DMS79 (cell line): ENCODE data around the gene OSTC.
A peak's percentile ranks its signal among the peaks of the same experiment; 100 is the strongest.

ENCODE experiments used
- DNase-seq: peaks from one replicate; lab custom pipeline; 2025; lab: John Stamatoyannopoulos, UW

OSTC gene

GRCh38 chr4:108650212-108651013, at the start of gene OSTC:
Gene OSTC (plus strand): TSS chr4:108650599. CDS start chr4:108650656, 57 bp downstream.
- DNase-seq: peak; percentile 74

- no peak for DNase-seq
Observed at GRCh38 chr4:108601106-108601505, 49.3 kb upstream of the OSTC start.

DNA sequence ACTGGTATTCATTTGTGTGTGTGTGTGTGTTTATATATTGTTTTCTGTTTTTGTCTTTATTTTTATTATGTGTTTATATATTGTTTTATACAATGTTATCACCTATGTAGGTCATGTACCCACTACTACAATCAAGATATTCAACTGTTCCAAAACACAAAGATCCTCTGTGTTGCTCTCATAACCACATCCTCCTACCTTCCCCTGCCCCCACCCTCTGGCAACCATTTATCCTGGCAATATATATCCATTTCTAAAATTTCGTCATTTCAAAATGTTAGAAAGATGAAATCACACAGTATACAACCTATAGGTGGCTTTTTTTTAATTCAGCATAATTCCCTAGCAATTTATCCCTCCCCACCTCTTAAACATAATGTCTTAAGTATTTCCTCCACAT, 48.9 kb upstream of the OSTC start:
- no peak for DNase-seq

- DNase-seq: no peak
Observed at GRCh38 chr4:108602163-108602562, 48.2 kb upstream of the OSTC start.

DNA sequence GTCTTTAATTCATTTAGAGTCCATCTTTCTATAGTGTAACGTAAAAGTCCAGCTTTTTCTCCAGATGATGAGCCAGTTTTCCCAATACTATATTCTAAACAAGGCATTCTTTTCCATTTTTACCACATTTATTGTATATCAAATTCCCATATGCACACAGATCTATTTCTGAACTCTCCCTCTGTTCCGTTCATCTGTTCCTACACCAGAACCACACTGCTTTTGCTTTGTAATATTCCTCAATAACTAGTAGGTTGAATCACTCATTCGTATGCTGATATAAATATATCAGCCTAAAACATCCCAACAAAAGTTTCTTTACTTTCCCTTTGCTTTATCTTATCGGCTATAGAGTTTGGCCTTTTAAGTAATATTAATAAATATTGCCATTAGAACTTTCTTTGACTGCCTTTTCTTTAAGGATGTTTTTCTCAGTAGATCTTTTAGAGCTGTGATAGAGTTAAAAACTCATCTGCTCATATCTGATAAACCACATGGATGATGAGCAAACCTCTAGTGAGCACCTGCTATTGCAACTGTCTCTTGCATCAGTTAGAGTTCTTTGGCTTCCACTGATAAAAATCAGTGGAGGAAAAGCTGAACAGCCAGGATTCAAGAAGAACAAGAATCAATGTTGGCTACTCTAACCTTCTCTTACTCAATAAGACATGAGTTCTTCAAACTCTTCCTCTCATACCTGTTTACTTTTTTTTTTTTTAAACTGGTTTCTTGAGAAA, 43.2 kb upstream of the OSTC start:
- no peak for DNase-seq

DNA sequence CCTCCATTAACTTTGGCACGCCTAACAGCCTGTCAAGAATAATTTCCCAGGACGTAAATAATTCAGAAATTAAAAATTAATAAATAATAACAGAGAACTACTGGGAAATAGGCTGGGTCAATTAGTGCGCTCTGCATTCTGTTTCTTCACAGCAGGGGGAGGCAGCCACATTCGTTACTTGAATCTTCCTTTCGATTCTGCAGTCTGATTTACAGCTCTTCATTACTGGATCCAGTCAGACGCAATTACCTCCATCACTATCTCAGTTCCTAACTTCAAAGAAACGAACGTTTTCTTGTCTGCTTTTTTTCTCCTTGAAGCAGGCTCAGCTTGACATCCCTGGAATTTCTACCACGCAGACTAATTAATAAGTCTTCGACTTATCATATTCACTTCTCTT, 39.0 kb upstream of the OSTC start:
- DNase-seq: no peak

- no peak for DNase-seq
Observed at GRCh38 chr4:108612365-108612764, 38.0 kb upstream of the OSTC start.

- DNase-seq: no peak
Observed at GRCh38 chr4:108619372-108620100, 30.9 kb upstream of the OSTC start.

GRCh38 chr4:108620101-108620932, 30.1 kb upstream of the OSTC start, which contains the start of gene RPL34:
Gene RPL34 (plus strand): TSS chr4:108620576. CDS start chr4:108621960, 1,384 bp downstream.
- peak; percentile 82 for DNase-seq

DNA sequence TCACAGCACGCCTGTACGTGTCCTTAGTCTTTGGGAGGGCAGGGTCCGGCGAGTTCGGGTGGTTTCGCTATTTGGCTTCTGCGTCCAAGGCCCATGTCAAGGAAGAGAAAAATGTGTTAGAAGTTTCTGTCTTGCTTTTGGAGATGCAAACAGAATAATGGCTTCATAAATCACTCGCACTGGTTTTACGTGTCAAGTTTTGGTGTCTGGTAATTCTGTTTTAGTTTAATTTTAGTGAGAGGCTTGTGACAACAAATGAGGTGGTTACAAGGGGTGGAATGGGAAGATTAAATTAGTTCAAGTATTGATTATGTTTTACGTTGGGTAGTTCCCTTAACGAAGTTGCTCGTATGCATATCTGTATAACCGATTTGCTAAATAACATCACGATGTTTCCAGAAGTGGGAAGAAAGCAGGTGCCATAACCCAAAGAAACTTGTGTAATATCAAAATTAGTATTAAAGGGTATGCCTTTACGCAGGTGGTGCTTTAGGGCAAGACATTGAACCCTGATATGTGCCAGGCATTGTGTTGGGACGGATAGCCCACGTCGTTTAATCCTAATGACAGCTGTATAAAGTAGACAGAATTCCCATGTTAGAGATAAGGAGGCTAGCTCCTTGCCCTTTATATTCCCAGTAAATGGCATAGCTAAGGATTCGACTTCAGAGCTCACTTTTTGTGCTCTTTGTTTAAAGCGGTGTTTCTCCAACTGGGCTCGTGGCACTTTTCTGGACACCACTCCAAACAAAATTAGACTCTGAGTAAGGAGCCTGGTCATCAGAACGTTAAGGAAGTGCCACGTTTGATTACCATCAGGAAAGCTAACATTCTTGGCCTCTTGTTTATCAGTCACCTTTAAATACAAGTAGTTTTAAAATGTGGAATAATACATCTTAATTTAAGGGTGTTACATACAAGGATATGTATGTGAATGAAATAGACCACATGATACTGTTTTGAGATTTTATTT, 29.2 kb upstream of the OSTC start:
- no peak for DNase-seq

DNA sequence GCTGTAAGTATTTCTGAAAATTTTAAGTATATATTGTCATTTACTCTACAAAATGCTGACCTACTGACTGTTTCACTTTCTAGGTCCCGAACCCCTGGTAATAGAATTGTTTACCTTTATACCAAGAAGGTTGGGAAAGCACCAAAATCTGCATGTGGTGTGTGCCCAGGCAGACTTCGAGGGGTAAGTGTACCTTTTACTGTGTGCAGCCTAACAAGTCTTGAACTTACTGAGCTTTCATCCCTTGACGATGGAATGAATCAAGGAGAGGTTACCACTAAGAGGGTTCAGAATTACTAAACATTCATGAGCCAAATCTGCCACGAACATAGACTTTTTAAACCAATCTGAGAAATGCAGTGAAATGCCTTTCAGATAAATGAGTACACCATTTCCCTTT, 28.4 kb upstream of the OSTC start:
- no peak for DNase-seq

- no peak for DNase-seq
Observed at GRCh38 chr4:108622828-108623227, 27.6 kb upstream of the OSTC start.

GRCh38 chr4:108624263-108625056, 25.9 kb upstream of the OSTC start:
- no peak for DNase-seq

DNA sequence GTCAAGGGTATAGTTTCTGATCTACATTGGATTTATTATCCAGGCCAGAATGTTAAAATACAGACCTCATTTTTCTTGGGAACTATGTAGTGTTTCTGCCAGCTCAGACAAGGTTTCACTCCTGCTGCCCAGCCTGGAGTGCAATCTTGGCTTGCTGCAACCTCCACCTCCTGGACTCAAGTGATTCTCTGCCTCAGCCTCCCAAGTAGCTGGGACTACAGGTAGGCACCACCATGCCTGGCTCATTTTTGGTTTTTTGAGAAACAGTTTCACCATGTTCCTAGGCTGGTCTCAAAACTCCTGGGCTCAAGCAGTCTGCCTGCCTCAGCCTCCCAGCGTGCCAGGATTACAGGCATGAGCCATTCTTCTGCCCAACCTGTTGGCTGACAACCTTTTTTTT, 24.3 kb upstream of the OSTC start:
- DNase-seq: no peak

- DNase-seq: no peak
Observed at GRCh38 chr4:108628411-108628810, 22.0 kb upstream of the OSTC start.

DNA sequence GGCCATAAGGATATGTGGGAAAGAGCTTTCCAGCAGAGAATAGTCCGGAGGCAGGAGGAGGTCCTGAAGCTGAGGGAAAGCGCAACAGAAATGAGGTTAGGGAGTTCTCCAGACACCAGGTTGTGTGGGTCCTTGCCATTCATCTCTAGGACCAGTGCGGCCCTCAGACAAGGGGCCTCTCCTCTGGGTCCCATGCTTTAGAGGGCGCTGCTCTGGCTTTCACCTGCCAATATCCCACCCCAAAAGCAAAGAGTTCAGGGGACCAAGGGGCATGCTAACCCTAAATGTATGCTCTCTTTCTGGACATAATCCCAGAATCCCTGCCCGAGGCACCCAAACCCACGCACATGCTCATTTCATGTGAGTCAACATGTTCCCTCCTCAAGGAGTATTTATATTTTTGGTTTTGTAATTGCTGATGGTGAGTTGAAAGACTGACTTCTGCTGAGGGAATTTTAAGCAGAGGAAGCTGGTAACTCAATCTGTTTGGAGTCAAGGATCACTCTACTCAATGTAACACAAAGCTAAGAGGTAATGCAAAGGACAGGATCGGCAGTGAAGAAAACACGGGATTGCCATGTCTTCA, 15.2 kb upstream of the OSTC start:
- no peak for DNase-seq

DNA sequence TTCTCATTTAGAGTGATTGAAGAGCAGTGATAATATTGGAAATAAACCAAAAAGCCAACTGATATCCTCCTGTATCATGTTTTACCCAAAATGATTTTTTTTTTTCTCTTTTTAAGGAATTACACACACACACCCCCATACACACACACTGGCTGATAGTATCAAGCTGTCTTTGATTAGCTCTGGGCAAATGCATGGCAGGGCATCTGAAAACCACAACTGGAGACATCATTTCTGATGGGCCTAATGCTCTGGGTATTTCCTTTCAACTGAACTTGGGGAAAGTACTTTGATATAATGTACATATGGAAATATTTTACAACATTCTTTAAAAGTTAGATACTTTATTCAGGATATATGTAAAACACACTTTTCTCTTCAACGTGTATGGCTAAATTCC, 14.2 kb upstream of the OSTC start:
- no peak for DNase-seq

DNA sequence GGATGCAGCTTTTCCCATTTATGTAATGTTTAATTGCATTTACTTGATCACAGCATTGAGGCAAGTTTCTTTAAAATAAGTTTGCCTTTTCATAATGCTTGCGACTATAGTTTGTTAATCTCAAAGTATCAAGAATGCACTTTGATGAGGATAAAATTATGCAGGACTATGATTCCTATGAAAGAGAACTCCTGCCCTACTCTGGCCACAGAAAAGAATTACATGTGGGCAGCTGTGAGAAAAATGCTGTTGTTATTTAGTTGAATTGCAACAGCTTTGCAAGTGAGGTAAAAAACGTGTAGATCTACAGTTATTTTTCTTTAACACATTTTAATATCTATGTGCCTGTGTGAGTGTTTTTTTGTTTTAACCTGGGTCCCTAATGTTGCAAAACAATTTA, 12.5 kb upstream of the OSTC start:
- no peak for DNase-seq

DNA sequence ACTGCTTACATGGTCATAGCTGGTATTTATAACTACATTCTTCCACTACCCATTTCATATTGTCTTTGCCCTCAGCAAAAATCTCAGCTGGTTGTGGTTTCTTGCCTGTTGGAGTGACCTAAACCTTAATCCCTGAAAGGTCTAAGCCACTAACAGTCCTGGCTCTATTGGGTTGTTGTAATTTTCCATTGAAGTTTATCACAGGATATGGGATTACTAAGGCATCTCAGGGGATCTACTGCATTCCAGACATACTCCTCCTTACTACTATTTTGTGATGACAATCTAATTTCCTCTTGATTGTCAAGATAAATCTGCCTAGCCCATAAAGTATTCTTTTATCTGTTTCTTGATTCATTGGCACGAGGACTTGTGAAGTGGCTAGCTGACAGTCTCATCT, 6.2 kb upstream of the OSTC start:
- DNase-seq: no peak
